ENCODE data around the gene ACP3.

GRCh38 chr3:132348531-132348930 is 31.3 kb downstream of the ACP3 start:
- TF ChIP-seq CTCF (IDR thresholded peaks at IDR 0.05; ENCODE audit: insufficient read depth, low read length, poor library complexity, severe bottlenecking), result no peak
- no peak for TF ChIP-seq EZH2phosphoT487 (conservative IDR thresholded peaks at IDR 0.05; ENCODE audit: low read length)

All from SU-DHL-6 (cell line).